CD4-positive, alpha-beta T cell treated with Interleukin-4 for 4 hours (primary cell): ENCODE measurements around the gene PIAS1.

ENCODE experiments used
- DNase-seq: peaks from one replicate; pipeline ENCODE4 v3.0.0-alpha.2; 2020

Gene PIAS1

DNA sequence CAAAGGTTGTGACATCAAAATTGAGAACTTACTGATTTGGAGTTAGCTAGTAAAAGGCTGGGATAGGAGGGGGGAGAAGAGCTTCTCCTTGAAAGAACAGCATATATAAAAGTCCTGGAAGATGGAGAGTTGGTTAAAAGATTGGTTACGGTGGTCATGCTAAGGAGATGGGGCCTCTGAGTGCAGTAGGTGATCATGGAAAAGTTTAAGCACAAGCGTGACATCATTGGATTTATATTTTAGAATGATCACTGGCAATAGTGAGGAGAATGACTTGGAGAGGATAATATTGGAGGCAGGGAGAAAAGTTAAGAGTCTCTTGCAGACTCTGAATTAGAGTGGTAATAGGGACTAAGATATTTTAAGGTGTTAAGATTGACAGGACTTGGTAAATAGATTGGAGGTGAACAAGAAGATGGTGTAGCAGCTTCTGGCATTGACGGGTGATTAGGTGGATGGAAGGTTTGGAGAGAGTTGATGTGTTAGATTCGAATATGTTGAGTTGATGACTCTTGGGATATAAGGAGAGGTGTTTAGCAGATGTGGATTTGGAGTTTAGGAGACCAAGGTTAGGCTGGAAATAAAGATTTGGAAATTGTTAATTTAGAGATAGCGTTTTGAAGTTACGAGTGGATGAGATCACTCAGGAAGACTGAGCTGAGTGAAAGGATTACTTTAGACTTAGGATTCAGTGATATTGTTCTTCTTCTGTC, 19.6 kb downstream of the PIAS1 start:
- DNase-seq = no peak

DNA sequence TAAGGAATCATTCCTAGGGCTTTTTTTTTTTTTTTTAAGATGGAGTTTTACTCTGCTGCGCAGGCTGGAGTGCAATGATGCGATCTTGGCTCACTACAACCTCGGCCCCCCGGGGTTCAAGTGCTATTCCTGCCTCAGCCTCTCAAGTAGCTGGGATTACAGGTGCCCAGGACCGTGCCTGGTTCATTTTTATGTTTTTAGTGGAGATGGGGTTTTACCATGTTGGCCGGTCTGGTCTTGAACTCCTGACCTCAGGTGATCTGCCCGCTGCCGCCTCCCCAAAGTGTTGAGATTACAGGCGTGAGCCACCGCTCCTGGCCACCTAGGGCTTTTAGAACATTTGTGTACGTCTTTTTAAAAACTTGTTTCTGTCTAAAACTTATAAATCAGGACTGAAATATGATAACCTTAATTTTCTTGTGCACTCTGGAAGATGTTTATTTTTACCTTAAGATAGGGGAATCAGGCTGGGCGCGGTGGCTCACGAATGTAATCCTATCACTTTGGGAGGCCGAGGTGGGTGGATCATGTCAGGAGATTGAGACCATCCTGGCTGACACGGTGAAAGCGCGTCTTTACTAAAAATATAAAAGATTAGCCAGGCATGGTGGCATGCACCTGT, 21.8 kb downstream of the PIAS1 start:
- DNase-seq = no peak

DNA sequence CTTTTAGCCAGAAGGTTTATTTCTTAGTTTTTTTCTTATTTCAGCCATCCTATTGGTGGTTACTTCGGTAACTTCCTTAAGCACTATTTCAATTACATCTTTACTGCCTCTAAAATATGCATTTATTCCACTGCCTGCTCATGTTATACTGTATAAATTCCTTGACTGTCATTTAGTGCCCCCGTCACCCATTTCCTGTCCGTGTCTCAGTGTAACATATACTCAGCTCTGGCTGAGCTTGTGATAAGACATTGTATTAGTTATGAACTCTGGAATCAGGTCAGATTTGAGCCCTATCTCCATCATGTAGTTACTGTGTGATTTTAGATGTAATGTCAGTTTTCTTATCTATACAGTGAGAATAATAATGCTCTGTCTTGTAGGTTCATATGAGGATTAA, 24.2 kb downstream of the PIAS1 start:
- no peak for DNase-seq

DNA sequence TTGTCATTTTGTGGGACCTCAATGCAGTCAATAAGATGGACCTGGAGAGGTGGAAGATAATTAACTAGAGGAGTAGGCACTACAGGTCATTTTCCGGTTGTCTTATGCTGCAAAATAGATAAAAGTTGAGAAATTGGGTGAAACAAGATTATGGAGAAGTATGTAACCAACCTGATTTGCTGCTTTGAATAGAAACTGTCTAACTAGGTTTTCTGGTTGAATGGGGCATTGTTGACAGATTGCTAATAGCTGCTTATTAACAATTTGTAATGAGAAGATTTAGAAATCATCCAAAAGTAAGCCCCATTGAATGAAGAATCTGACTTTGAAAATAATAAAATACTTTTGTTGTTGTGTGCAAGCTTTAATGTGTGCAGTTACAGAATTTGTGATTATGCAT, 26.2 kb downstream of the PIAS1 start:
- DNase-seq = no peak

DNA sequence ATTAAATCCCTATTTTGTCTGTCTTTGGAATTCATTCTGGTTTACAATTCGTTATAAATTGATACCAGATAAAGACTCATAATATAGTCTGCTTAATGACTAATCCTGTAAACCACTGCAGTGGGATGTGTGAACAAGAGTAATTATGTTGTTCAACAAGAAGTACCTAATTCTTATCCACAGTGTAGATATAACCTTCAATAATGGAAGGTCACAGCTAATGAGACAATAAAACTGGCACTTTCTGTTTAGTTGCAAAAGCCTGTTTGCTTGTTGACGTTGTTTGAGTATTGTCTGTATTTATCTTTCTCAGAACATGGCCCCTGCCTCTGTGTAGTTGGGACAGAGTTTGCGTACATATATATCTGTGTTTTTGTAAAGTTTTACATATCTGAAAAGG, 26.7 kb downstream of the PIAS1 start:
- no peak for DNase-seq

DNA sequence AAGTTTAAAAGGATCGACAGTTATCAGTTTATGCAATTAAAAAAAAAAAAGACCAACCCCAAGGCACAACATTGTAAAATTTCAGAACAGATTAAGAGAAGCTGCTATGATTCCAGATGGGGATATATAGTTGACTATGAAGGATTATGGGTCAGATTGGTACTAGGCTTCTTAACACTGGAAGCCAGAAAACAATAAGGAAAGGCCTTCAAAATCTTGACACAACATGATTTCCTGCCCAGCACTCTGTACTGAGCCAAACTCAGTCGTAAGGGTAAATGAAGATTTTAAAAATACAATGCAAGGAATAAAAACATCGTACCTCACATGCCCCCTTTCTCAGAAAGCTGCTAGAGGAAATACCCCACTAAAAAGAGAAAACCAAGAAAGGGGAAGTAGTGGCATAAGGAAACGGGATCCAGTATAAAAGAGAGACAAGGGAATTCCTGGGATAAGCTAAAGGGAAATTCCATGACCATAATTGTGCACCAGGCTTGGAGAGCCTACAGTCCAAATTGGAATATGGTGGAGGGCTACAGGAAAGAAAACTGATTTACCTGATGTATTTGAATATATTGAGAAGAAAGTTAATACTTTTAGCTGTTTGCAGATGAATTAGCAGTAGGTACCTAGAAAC, 27.9 kb downstream of the PIAS1 start:
- DNase-seq = no peak

DNA sequence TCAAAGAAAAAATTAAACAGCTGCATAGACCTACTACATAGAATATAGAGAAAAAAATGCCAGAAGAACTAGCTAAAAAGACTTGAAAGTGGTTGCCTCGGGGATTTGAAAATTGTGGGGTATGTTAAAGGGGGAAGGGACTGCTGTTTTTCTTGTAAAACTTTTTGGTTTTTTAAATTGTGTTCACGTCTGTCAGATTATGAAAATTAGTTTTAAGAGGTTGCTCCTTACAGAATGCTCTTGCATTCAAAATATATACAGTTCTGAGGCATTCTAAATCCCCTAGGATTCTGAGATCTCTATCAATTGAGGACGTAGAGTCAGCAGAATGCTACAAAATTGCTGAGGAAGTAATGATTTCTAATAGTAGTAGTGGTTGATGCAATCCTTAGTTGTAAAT, 28.6 kb downstream of the PIAS1 start:
- DNase-seq = no peak

DNA sequence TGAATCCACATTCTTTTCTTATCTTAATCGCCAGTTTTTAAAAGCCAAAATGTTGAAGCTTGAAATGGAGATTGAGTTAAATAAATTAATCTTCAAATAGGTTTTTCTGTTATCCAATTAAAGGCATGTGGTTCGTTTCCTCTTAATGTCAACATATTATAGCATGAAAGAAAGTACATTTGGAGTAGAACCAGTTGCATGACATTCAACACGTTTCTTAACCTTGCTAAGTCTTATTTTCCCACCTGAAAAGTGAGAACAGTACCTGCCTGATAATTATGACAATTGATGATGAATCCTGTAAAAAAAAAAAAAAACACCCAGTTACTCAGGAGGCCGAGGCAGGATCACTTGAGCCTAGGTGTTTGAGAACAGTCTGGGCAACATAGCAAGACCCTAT, 29.3 kb downstream of the PIAS1 start:
- no peak for DNase-seq

DNA sequence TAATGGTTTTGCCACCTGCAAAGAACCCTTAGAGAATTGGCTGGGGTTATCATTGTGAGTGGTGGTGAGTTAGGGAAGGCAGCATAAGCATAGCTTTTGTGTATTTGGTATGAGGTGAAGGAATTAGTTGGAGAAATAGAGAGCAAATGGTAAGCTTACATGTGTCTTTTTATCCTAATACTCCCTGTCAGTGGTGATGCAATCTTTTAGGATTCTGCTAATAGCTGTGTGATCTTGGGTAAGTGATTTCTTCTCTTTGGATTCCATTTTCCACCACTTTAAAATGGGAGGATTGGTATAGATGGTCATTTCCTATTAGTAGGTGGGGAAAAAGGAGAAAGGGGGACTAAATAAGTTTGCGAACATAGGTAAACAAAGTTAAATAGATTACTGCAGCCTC, 30.9 kb downstream of the PIAS1 start:
- no peak for DNase-seq

DNA sequence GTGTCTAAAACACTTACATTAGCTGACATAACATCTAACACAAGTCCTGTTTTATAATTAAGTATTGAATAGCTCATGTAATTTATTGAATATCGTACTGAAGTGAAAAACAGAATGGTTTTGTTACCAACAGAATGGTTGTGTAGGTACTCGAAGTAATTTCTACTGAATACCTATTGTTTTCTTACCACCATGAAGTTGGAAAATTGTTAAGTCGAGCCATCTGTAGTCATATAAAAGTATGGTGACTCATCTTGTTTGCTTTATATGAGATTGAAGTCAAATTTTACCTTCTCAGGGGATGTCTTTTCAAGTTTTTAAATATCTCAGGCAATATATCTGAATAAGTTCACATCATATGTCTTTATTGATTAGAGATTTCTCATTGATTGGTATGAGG, 37.6 kb downstream of the PIAS1 start:
- DNase-seq = no peak

DNA sequence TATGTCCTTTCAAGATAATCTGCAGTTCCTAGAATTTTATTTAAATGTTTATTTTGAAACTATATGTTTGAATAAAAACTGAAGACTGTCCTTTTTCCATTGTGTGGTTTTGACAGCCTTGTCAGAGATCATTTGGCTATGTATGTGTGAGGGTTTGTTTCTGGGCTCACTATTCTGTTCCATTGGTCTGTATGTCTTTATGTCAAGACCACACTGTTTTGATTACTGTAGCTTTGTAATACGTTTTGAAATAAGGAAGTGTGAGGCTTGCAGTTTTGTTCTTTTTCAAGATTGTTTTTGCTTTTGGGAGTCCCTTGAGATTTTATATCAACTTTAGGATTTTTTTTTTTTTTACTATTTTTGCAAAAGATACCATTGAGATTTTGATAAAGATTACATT, 42.0 kb downstream of the PIAS1 start:
- no peak for DNase-seq

DNA sequence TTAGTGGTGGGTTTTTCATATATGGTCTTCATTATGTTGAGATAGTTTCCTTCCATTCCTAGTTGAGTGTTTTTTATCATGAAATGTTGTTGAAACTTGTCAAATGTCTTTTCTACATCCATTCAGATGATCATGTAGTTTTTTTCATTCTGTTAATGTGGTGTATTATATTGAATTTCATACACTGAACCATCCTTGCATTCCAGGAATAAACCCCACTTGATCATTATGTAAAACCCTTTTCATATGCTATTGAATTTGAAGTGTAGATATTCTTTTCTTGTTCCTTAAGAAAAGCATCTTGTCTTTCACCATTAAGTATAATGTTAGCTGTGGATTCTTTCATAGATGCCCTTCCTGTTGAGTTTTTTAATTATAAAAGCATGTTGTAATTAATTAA, 42.9 kb downstream of the PIAS1 start:
- no peak for DNase-seq

DNA sequence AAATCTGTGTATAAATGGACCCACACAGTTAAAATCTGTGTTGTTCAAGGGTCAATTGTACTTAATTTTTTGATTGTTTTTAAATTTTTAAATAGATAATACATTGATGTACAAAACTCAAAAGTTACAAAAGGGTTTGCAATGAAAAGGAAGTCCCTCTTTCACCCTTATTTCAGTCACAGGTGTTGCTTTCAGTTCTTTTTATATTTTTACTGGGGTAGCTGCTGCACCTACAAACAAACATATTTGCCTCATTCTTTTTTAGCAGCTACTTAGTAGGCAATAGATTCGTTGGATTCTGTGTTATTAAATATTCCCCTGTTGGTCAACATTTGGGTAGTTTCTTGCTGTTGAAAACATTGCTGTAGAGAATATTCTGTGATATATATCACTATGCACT, 44.4 kb downstream of the PIAS1 start:
- DNase-seq = no peak

DNA sequence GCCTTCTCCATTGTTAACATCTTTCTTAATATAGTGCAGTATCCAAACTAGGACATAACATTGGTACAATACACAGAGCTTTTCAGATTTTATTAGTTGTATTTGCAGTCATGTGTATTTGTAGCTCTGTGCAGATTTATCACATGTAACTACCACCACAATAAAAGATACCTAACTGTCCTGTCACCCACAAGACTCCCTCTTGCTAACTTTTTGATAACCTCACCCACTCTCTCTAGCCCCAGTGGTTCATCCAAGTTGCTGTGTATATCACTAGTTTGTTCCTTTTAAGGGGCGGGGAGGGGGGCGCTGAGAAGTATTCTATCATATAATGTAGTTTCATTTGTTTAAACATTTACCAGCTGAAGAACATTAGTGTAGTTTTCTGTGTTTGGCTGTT, 46.1 kb downstream of the PIAS1 start:
- DNase-seq = no peak

DNA sequence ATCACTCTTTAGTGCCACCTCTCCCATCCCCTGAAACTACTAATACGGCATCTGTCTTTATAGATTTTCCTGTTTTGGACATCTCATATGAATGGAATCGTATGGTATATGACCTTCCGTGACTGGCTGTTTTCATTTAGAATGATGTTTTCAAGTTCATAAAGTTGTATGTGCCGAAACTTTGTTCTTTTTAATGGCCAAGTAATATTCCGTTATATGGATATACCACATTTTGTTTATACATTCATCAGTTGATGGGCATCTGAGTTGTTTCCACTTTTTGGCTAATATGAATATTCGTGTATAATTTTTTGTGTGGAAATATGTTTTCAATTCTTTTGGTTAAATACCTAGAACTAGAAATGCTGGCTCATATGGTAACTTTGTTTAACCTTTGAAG, 49.5 kb downstream of the PIAS1 start:
- no peak for DNase-seq

DNA sequence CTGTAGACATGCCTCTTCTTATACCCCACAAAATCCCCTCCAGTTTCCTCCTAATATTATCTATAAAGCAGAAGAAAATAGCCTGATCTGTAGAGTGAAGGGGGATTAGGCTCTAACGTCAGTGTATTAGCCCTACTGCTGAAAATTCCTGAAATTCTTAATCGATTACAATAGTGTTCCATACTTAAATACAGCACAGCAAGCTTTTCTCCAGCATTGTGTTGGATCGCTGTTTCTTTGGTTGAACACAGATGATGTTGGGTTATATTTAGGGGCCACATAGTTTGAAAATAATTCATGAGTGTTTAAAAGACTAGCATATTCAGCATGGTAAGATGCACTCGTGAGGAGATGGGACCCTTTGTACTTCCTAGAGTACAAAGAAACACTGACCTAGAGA, 52.5 kb downstream of the PIAS1 start:
- no peak for DNase-seq

DNA sequence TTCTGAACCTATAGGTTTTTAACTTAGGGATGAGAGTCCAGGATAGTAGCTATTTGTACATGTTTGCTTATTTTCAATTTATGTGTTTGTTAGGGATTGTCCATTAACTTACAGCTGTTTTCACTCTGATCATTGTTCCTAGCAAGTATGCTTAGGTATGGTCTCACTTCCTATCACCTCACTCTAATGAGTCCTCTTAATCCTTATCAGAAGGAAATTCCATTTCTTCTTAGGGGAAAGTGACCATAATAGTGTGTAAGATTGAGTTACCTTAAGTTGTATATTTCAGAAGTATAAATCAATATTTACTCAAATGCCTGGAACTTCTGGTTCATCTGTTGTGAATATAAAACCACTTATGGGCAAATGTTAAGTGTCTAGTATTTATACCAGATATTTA, 53.0 kb downstream of the PIAS1 start:
- no peak for DNase-seq

DNA sequence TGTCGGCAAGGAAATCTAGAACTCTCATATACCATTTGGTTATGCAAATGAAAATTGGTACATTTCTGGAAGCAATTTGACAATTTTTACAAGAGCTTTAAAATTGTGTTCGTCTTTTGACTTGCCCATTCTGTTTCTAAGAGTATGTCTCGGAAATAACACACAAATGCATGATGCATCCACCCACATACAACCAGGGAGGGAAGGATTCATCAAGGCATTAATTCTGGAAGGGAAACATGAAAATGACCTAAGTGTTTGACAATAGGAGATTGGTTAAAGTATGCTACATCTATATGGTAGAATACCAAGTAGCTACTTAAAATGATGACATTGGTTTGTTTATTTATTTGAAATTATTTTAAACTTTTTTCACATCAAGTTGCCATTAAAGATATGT, 58.6 kb downstream of the PIAS1 start:
- DNase-seq = no peak

DNA sequence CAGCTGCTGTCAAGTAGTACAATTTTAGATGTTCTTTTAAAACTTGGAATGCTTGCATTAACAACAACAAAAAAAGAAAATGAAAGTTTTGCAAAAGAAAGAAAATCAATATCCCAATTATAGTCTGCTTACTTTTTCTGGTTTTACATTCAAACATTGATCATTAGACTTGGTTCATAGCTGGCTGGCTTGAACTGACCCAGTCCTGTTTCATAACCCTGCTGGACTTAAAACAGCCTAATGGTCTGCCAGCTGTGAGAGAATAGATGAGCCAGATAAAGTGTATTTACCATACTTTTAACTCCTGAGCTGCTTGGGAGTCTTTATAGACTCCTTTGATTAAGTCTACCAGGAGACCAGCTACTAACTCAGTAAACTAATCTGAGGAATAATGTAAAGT, 59.2 kb downstream of the PIAS1 start:
- no peak for DNase-seq

DNA sequence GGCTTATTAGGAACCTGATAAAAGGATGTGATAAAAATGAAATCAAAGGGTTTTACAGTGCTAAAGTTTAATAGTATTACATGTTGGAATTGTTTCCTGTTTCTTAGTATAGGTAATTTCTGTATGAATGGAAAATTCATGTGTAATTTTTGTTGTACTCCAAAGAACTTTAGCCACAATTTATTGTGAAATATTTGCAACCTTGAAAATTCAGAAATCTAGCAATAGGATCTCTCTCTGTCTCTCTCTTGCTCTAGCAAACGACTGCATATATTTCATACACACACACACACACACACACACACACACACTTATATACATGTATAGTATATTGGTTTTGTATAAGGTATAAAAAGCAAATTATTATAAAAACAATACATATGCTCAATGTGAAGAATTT, 59.6 kb downstream of the PIAS1 start:
- DNase-seq = no peak

DNA sequence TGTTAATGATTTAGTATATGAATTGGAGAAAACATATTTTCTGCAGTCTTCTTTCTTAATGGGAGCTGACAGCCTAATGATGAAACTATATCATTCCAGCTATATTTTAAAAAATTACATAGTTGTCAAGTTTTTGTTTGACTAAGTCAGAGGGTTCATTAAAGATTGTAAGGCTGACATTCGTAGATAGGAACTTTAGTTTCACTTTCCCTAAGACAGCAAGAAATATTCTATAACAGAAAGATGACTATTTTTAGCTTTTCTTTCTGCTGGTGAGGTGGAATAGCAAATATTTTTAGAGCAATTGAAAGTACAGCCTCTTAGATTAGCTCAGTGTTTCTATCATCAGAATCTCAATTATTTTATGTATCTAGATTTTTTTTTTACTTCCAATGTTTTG, 60.2 kb downstream of the PIAS1 start:
- DNase-seq = peak; percentile 10

DNA sequence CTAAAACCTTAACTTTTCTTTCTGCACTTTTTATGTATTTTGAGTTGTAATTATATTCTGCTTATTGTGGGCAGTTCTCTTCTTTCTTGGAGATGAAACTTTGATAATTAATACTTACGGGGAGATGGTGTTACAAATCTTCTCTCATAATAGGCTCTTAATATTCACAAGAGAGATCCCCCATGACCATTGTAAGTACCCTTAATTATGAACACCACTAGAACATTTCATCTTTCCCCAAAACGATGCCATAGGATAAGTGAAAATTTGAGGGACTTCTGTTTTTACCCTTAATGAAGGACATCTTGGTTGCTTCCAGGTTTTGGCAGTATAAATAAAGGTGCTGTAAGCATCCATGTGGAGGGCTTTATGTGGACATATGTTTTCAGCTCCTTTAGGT, 60.7 kb downstream of the PIAS1 start:
- no peak for DNase-seq

DNA sequence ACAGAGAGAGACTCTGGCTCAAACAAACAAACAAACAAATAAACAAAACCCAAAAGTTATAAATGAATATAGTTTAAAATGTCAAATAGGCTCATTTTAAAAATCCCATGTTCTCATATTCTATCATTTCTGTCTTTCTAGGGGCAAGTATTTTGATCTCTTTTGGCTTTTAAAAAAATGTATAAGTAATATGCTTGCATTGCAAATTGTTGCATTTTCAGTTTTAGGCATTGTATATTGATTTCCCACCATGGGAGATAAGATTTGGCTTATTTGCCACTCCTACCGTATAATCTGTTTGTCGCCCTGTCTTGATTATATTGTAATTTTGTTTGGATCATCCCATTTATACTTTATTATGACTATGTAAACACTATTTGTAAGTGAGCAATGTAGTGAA, 70.6 kb downstream of the PIAS1 start:
- DNase-seq = no peak

DNA sequence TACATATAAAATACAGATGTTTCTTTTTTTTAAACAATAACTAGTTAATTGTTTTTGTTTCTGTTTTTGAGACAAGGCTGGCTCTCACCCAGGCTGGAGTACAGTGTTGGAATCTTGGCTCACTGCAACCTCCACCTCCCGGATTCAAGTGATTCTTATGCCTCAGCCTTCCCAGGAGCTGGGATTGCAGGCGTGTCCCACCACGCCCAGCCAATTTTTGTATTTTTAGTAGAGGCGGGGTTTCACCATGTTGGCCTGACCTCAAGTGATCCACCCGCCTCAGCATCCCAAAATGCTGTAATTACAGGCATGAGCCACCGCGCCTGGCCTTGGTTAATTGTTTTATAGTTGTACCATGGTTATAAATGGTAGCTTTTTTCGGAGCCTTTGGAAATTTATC, 72.3 kb downstream of the PIAS1 start:
- DNase-seq = no peak

DNA sequence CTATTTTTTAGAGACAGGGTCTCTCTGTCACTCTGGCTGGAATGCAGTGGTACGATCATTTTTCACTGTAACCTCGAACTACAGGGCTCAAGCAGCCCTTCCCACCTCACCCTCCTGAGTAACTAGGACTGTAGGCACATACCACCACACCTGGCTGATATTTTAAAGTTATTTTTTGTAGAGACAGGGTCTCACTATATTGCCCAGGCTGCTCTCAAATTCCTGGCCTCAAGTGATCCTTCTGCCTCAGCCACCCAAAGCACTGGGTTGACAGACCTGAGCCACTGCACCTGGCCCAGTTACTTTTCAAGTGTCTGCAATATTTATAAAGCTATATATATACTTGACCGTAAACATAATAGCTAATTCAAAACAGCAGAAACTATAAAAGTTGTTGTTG, 75.0 kb downstream of the PIAS1 start:
- DNase-seq = no peak
